Cerebellar cortex (tissue), 1 donor: ENCODE measurements around the gene RAD51B.

Source experiments
- DNase-seq: peaks from one replicate; pipeline ENCODE4 v3.0.0-alpha.2; 2015; ENCODE audit warnings: low spot score

The RAD51B gene

GRCh38 chr14:68526512-68527091, 707.0 kb downstream of the RAD51B start:
- DNase-seq: no peak

- DNase-seq: no peak
Observed at GRCh38 chr14:68527329-68527851, 707.8 kb downstream of the RAD51B start.

- no peak for DNase-seq
Observed at GRCh38 chr14:68528040-68528687, 708.6 kb downstream of the RAD51B start.

GRCh38 chr14:68530443-68530842, 710.9 kb downstream of the RAD51B start:
- no peak for DNase-seq

- no peak for DNase-seq
Observed at GRCh38 chr14:68532496-68532895, 712.9 kb downstream of the RAD51B start.

GRCh38 chr14:68534276-68534675, 714.7 kb downstream of the RAD51B start:
- DNase-seq: no peak

- no peak for DNase-seq
Observed at GRCh38 chr14:68535404-68536017, 715.9 kb downstream of the RAD51B start.

GRCh38 chr14:68536018-68536410, 716.4 kb downstream of the RAD51B start:
- DNase-seq: no peak

GRCh38 chr14:68538639-68539038, 719.1 kb downstream of the RAD51B start:
- DNase-seq: no peak

- no peak for DNase-seq
Observed at GRCh38 chr14:68539241-68539737, 719.7 kb downstream of the RAD51B start.

GRCh38 chr14:68539789-68540188, 720.2 kb downstream of the RAD51B start:
- no peak for DNase-seq

GRCh38 chr14:68541178-68541896, 721.8 kb downstream of the RAD51B start:
- no peak for DNase-seq

GRCh38 chr14:68542346-68542745, 722.8 kb downstream of the RAD51B start:
- DNase-seq: no peak

- DNase-seq: no peak
Observed at GRCh38 chr14:68543516-68543915, 723.9 kb downstream of the RAD51B start.

GRCh38 chr14:68544081-68544892, 724.7 kb downstream of the RAD51B start:
- no peak for DNase-seq

GRCh38 chr14:68546839-68547238, 727.3 kb downstream of the RAD51B start:
- no peak for DNase-seq

- DNase-seq: no peak
Observed at GRCh38 chr14:68547305-68548193, 728.0 kb downstream of the RAD51B start.

GRCh38 chr14:68548194-68549076, 728.9 kb downstream of the RAD51B start:
- no peak for DNase-seq

- DNase-seq: no peak
Observed at GRCh38 chr14:68550338-68550715, 730.7 kb downstream of the RAD51B start.
